ENCODE data around the gene ARHGEF39.

DNA sequence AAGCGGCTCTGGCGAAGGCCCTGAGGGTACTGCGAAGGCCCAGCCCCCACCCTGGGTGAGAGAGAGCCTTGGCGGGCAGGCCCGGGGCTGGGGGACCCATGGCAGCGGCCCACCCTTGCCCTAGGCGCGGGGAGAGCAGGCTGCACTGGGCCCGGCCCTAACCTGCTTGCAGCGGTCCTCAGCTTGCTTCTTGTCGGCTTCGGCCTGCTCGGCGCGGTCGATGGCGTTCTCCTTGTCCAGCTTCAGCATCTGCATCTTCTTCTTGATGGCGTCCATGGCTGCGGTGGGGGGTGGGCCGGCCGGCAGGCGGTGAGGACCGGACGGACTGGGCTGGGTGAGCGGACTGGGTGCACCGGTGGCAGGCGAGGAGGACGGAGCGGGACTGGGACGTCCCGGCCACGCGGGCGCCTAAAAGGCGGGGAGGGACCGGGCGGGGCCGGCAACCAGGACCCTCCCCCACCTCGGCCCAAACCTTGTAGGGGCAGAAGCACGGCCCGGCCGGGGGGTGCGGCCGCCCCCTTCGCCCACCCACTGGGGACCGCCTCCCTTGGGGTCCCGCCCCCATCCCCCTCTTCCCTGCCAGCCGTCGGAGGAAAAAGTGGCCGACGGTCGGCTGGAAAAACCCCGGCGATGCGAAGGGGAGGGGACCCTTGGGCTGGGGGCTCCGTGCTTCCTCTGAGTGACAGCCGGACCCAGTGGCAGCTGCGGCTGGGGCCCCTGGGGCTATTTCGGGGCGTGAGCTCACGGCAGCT is 24.7 kb upstream of the ARHGEF39 start, which contains the start of gene TPM2:
- TF ChIP-seq, protein P1, sequence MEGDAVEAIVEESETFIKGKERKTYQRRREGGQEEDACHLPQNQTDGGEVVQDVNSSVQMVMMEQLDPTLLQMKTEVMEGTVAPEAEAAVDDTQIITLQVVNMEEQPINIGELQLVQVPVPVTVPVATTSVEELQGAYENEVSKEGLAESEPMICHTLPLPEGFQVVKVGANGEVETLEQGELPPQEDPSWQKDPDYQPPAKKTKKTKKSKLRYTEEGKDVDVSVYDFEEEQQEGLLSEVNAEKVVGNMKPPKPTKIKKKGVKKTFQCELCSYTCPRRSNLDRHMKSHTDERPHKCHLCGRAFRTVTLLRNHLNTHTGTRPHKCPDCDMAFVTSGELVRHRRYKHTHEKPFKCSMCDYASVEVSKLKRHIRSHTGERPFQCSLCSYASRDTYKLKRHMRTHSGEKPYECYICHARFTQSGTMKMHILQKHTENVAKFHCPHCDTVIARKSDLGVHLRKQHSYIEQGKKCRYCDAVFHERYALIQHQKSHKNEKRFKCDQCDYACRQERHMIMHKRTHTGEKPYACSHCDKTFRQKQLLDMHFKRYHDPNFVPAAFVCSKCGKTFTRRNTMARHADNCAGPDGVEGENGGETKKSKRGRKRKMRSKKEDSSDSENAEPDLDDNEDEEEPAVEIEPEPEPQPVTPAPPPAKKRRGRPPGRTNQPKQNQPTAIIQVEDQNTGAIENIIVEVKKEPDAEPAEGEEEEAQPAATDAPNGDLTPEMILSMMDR (IDR thresholded peaks at IDR 0.05; ENCODE audit: low read length): no peak
- no peak for TF ChIP-seq EZH2 (optimal IDR thresholded peaks at IDR 0.05; ENCODE audit: low read depth, low read length)

Data from MM.1S (cell line).